Right atrium auricular region (tissue), 2 donors: ENCODE measurements around the gene ESYT3. TPM values are rescaled to one million over a fixed set of nuclear protein-coding genes. Genes with fewer than 3 reads are reported as not detected.

Source experiments
- DNase-seq: peaks from one replicate; pipeline ENCODE4 v3.0.0-alpha.2; 2019; ENCODE audit warnings: low spot score
- H3K27ac ChIP-seq, 2 donors: fragments of 200-600 bp; sonication (generic); 1 replicate in 1 of 2; 2 replicates in 1 of 2; pipeline ENCODE4 v1.5.1; 2016 to 2019
- H3K27me3 ChIP-seq, 2 donors: fragments of 200-600 bp; sonication (generic); one replicate each; pipeline versions ENCODE4 v1.5.1 to v1.6.0; 2017 to 2019
- H3K36me3 ChIP-seq: fragments of 200-600 bp; sonication (generic); one replicate; pipeline ENCODE4 v1.5.1; 2016
- H3K4me1 ChIP-seq, 2 donors: fragments of 200-600 bp; sonication (generic); one replicate each; pipeline versions ENCODE4 v1.5.1 to v1.6.0; 2017 to 2019
- H3K4me3 ChIP-seq, 2 donors: fragments of 200-600 bp; sonication (generic); 1 replicate in 1 of 2; 2 replicates in 1 of 2; pipeline ENCODE4 v1.5.1; 2017 to 2019; ENCODE audit warnings: mild to moderate bottlenecking in 1 of 2, moderate library complexity in 1 of 2
- H3K9me3 ChIP-seq, 2 donors: fragments of 200-600 bp; sonication (generic); one replicate each; pipeline ENCODE4 v1.5.1; 2019
- total RNA-seq, 2 donors: library from RNA; depleted of rRNA; stranded (reverse); fragments of >200 nt; gene quantifications; one replicate each; pipeline ENCODE4 v1.1.0, GENCODE V29; 2016
- TF ChIP-seq, protein P1 (sequence below), 2 donors: fragments of 200-600 bp; sonication (generic); IDR thresholded peaks; one replicate each; pipeline ENCODE4 v1.5.1; 2019; ENCODE audit warnings: antibody characterized with exemption in 2 of 2

Gene ESYT3
- total RNA-seq, 2 donors from 2014 or later: 1.6 to 2.6 TPM

DNA sequence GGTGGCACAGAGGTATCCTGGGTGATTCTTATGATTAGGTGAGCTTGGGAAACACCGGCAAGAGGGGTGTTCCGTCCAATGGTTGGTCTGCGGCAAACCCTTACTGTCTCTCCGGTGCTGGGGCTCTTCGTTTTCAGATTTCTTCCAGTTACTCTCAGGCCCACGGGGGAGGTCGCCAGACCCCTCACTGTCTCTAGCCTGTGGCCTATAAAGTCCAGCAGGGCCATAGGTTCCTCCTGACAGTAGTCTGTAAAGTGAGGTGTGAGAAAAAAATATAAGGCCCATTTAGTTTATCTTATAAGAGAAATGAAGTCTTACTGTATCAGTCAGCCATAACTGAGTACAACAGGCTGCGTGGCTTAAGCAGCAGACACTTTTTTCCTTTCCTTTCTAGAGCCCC is 1.4 kb downstream of the ESYT3 start:
- Histone ChIP-seq H3K27me3 (no peaks in the 10 kb centered on the region), H3K9me3 (no peaks in the 10 kb centered on the region), H3K4me1 (peaks cover 0 to 26% of the 10 kb centered on the region in 2 donors), H3K36me3 (no peaks in the 10 kb centered on the region), H3K4me3 (peak overlapping the region; percentile 43 to 60), H3K27ac (no peak overlapping the region)
- DNase-seq: no peak
- TF ChIP-seq, protein P1, sequence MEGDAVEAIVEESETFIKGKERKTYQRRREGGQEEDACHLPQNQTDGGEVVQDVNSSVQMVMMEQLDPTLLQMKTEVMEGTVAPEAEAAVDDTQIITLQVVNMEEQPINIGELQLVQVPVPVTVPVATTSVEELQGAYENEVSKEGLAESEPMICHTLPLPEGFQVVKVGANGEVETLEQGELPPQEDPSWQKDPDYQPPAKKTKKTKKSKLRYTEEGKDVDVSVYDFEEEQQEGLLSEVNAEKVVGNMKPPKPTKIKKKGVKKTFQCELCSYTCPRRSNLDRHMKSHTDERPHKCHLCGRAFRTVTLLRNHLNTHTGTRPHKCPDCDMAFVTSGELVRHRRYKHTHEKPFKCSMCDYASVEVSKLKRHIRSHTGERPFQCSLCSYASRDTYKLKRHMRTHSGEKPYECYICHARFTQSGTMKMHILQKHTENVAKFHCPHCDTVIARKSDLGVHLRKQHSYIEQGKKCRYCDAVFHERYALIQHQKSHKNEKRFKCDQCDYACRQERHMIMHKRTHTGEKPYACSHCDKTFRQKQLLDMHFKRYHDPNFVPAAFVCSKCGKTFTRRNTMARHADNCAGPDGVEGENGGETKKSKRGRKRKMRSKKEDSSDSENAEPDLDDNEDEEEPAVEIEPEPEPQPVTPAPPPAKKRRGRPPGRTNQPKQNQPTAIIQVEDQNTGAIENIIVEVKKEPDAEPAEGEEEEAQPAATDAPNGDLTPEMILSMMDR (IDR thresholded peaks at IDR 0.05): no peak

DNA sequence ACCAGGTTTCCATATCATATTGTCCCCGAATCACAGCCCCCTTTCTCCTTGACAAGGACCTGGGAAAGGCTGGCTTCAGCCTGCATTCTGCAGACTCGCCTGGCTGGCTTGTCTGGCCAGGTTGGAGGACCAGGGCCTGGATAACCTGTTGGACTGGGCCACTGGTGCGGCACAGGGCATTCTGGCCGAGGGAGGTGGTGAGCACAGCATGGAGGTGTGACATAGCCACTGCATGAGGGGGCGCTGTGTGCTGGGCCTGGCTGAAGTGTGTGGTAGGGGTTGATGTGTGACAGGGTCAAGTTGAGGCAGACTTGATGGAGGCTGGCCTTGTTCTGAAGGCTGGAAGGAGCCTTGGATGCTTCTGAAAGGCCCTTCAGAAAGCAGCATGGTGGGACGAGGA is 2.9 kb downstream of the ESYT3 start:
- Histone ChIP-seq H3K4me3 (no peak overlapping the region), H3K27me3 (no peaks in the 10 kb centered on the region), H3K27ac (no peak overlapping the region), H3K9me3 (no peaks in the 10 kb centered on the region), H3K4me1 (peaks cover 0 to 29% of the 10 kb centered on the region in 2 donors), H3K36me3 (no peaks in the 10 kb centered on the region)
- no peak for DNase-seq
- TF ChIP-seq, protein P1 (IDR thresholded peaks at IDR 0.05): no peak

DNA sequence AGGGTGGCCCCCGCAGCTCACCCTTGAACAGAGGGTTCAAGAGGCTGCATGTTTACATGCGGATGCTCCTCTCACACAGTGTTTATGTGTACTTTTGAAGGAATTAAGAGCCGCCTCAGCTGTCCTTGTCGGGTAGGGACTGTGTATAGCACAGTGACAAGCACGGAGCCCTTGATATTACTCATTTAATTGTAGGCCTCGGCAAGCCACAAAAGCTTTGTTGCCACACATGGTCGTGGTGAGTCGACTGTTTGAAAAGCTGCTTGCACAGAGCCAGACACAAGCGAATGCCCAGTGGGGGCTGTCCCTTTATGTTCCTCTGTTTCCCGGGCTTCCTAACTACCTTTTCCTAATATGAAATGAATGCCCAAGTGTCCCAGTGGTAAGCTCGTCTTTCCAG is 4.5 kb downstream of the ESYT3 start:
- Histone ChIP-seq H3K27me3 (no peaks in the 10 kb centered on the region), H3K36me3 (no peaks in the 10 kb centered on the region), H3K9me3 (no peaks in the 10 kb centered on the region), H3K4me3 (no peak overlapping the region), H3K27ac (no peak overlapping the region), H3K4me1 (peaks cover 0 to 27% of the 10 kb centered on the region in 2 donors)
- no peak for DNase-seq
- TF ChIP-seq, protein P1 (IDR thresholded peaks at IDR 0.05): no peak

DNA sequence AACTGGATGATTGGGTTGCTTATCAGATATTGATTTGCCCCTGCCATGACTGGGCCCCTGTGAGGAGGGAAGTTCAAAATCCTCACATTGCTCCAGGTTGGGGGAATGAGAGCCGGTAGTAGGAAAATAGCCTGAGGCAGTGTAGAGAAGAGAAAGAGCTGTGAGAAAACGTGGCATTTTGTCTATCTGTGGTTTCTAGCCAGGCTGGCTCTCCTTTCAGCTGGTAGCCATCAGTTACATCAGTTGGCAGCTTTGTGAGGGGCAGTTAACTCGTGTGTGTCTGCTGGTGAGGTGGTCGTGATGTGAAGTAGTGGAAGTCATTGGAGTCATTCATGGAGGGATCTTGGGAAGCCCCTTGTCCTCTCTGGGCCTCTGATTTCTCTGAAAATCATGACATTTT is 5.2 kb downstream of the ESYT3 start:
- no peaks in the 10 kb centered on the region for H3K27me3 ChIP-seq
- no peaks in the 10 kb centered on the region for H3K36me3 ChIP-seq
- TF ChIP-seq, protein P1 (IDR thresholded peaks at IDR 0.05): no peak
- peaks cover 0 to 19% of the 10 kb centered on the region in 2 donors for H3K4me1 ChIP-seq
- DNase-seq: no peak
- no peak overlapping the region for H3K4me3 ChIP-seq
- no peak overlapping the region for H3K27ac ChIP-seq
- H3K9me3 ChIP-seq: no peaks in the 10 kb centered on the region

- Histone ChIP-seq H3K4me3 (no peak overlapping the region), H3K4me1 (peaks cover 0 to 15% of the 10 kb centered on the region in 2 donors), H3K27ac (no peak overlapping the region), H3K36me3 (no peaks in the 10 kb centered on the region), H3K9me3 (no peaks in the 10 kb centered on the region), H3K27me3 (no peaks in the 10 kb centered on the region)
- TF ChIP-seq, protein P1 (IDR thresholded peaks at IDR 0.05): no peak
- no peak for DNase-seq
These were observed 5.7 kb downstream of the ESYT3 start for GRCh38 chr3:138440121-138440521.

DNA sequence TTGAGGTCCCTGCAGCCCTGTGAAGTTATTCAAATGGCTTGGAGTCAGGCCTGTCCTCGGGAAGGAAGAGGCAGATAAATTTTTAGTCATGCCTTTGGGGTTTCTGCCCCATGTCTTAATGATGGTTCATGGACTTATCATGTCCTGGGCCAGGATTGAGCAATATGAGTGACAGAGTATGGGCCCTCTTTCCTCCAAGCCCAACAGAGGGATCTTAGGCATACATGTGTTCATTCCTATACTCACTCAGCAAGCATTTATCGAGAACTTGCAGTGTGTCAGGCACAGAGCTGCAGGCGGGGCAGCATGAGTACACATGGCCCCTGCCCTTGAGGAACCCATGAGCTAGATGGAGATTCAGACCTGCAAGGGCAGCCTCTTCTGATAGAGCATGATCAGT is 6.2 kb downstream of the ESYT3 start:
- Histone ChIP-seq H3K36me3 (no peaks in the 10 kb centered on the region), H3K9me3 (no peaks in the 10 kb centered on the region), H3K4me3 (no peak overlapping the region), H3K27me3 (no peaks in the 10 kb centered on the region), H3K27ac (no peak overlapping the region), H3K4me1 (peaks cover 0 to 10% of the 10 kb centered on the region in 2 donors)
- TF ChIP-seq, protein P1 (IDR thresholded peaks at IDR 0.05): no peak
- no peak for DNase-seq
